Effector memory CD4-positive, alpha-beta T cell (primary cell): ENCODE data around the gene MS4A13.
"Not testable (repeated sequence)": the region's sequence is repeated elsewhere in the genome, so short reads cannot be mapped to it uniquely, and the experiment has no call there.

Experiments
- DNase-seq, 3 donors: peaks; one replicate each; pipeline ENCODE4 v3.0.0-alpha.2; 2020
- H3K27ac ChIP-seq: 2 replicates; pipeline ENCODE4 v1.7.0; 2013; ENCODE audit warnings: mild to moderate bottlenecking, low read length, moderate library complexity; ENCODE audit not compliant: insufficient read depth, poor library complexity, severe bottlenecking
- H3K27me3 ChIP-seq: replicated peaks from 2 replicates; pipeline ENCODE4 v1.7.0; 2013; ENCODE audit warnings: mild to moderate bottlenecking, low read length; ENCODE audit not compliant: insufficient read depth, control insufficient read depth, poor library complexity, severe bottlenecking
- H3K36me3 ChIP-seq: 2 replicates; pipeline ENCODE4 v1.7.0; 2013; ENCODE audit warnings: mild to moderate bottlenecking, low read length, moderate library complexity; ENCODE audit not compliant: control insufficient read depth, insufficient read depth
- H3K4me1 ChIP-seq: 2 replicates; pipeline ENCODE4 v1.7.0; 2013; ENCODE audit warnings: low read length, mild to moderate bottlenecking; ENCODE audit not compliant: control insufficient read depth, insufficient read depth, poor library complexity, severe bottlenecking
- H3K4me3 ChIP-seq: 2 replicates; pipeline ENCODE4 v1.7.0; 2013; ENCODE audit warnings: low read length, low read depth, mild to moderate bottlenecking; ENCODE audit not compliant: insufficient read depth, poor library complexity, severe bottlenecking
- H3K9me3 ChIP-seq: 2 replicates; pipeline ENCODE4 v1.7.0; 2013; ENCODE audit warnings: mild to moderate bottlenecking, low read length, moderate library complexity; ENCODE audit not compliant: control insufficient read depth

MS4A13 gene

DNA sequence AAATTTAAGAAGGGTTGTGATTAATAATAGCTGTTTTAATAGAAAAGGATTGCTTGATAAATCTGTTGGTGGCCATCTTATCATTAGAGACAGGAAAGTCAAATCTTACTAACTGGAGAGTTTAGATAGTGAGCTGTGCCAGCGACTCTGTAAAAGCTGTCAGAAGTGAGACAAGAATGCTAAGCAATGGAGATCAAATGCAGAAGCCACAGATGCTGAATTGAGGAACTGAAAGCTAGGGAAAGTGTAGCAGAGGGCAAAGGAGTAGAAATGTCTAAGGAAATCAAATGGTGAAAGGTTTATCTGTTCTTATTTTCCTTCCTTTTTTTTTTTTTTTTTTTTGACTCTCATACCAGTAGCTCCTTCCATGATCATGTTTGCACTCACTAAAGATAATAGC is 13.7 kb downstream of the MS4A13 start:
- DNase-seq: no peak
- H3K36me3 ChIP-seq: no peaks in the 10 kb centered on the region

DNA sequence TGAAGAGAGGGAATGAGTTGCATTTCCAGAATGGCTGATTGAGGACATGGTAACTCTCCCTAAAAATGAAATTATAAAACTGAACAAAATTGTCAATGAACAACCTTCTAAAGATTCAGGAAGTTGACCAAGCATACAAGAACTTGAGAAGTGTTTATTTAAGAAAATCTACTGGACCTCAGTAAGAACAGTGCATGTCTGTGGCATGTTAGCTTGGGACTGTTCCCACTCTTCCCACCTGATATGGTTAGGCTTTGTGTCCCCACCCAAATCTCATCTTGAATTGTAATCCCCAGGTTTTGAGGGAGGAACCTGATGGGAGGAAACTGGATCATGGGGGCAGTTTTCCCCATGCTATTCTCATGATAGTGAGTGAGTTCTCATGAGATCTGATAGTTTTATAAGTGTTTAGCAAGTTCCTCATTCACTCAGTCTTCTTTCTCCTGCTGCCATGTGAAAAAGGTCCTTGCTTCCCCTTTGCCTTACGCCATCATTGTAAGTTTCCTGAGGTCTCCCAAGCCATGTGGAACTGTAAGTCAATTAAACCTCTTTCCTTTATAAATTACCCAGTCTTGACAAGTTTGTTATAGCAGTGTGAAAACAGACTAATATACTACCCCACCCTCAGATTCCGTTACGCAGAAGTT is 15.4 kb downstream of the MS4A13 start:
- no peak overlapping the region for H3K27ac ChIP-seq
- no peaks in the 10 kb centered on the region for H3K36me3 ChIP-seq
- no peak for DNase-seq
- H3K4me1 ChIP-seq: no peaks in the 10 kb centered on the region
- H3K4me3 ChIP-seq: no peak overlapping the region
- H3K9me3 ChIP-seq: no peaks in the 10 kb centered on the region
- no peaks in the 10 kb centered on the region for H3K27me3 ChIP-seq

More for the DNA sequence above, 13.7 kb downstream of the MS4A13 start:
- Histone ChIP-seq H3K4me1 (no peaks in the 10 kb centered on the region), H3K27ac (no peak overlapping the region), H3K27me3 (no peaks in the 10 kb centered on the region), H3K4me3 (no peak overlapping the region), H3K9me3 (no peaks in the 10 kb centered on the region)

DNA sequence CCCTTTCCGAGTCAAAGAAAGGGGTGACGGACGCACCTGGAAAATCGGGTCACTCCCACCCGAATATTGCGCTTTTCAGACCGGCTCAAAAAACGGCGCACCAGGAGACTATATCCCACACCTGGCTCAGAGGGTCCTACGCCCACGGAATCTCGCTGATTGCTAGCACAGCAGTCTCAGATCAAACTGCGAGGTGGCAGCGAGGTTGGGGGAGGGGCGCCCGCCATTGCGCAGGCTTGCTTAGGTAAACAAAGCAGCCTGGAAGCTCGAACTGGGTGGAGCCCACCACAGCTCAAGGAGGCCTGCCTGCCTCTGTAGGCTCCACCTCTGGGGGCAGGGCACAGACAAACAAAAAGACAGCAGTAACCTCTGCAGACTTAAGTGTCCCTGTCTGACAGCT is 17.2 kb downstream of the MS4A13 start:
- H3K36me3 ChIP-seq, H3K27me3 ChIP-seq, DNase-seq, H3K4me3 ChIP-seq, H3K27ac ChIP-seq, H3K4me1 ChIP-seq, H3K9me3 ChIP-seq: not testable (repeated sequence)

DNA sequence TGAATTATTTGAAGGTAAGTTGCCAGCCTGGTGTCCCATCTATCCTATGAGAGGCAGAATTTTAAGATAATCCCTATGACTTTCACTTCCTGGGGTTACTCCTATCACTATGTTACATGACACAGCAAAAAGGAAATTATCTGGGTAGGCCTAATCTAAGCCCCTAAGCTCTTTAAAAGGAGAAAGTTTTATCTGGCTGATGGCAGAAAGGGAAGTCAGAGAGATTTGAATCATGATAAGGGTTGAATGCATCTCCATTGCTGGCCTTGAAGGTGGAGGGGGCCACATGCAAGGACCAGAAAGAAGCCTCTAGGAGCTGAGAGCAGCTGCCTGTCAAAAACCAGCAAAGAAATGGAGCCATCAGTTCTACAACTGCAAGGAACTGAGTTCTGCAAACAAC is 23.4 kb downstream of the MS4A13 start:
- DNase-seq, H3K36me3 ChIP-seq: not testable (repeated sequence)

DNA sequence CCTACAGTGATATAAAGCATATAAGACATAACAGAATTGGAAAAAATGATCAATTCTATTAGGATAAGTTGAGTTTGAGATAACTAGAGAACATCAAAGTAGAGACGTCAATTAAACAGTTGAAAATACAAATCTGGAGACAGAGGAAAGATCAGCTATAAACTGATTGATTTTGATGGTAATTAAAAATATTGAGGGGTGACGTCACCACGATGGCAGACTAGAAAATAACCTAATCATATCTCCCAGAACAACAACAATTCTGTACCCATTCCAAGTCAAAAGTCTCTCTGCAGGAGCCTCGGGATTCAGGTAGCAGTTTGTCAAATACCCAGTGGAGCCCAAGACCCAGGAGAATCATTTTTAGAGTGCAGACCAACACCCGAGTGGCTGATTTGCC is 28.9 kb downstream of the MS4A13 start:
- no peaks in the 10 kb centered on the region for H3K27me3 ChIP-seq
- no peaks in the 10 kb centered on the region for H3K4me1 ChIP-seq
- DNase-seq: no peak
- H3K9me3 ChIP-seq: no peaks in the 10 kb centered on the region
- H3K4me3 ChIP-seq: no peak overlapping the region
- H3K27ac ChIP-seq: no peak overlapping the region
- H3K36me3 ChIP-seq: no peaks in the 10 kb centered on the region

More for the DNA sequence above, 23.4 kb downstream of the MS4A13 start:
- H3K9me3 ChIP-seq, H3K27me3 ChIP-seq, H3K4me3 ChIP-seq, H3K27ac ChIP-seq, H3K4me1 ChIP-seq: not testable (repeated sequence)

DNA sequence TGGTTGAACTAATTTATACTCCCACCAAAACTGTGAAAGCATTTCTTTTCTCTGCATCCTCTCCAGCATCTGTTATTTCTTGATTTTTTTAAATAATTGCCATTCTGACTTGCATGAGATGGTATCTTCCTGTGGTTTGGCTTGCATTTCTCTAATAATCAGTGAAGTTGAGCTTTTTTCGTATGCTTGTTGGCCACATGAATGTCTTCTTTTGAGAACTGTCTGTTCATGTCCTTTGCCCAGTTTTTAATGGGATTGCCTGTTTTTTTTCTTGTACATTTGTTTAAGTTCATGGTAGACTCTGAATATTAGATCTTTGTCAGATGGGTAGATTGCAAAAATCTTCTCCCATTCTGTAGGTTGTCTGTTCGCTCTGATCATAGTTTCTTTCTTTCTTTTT is 46.1 kb downstream of the MS4A13 start:
- no peak overlapping the region for H3K4me3 ChIP-seq
- no peaks in the 10 kb centered on the region for H3K4me1 ChIP-seq
- H3K9me3 ChIP-seq: no peaks in the 10 kb centered on the region
- no peak overlapping the region for H3K27ac ChIP-seq
- H3K36me3 ChIP-seq: no peaks in the 10 kb centered on the region
- DNase-seq: no peak
- H3K27me3 ChIP-seq: no peaks in the 10 kb centered on the region

DNA sequence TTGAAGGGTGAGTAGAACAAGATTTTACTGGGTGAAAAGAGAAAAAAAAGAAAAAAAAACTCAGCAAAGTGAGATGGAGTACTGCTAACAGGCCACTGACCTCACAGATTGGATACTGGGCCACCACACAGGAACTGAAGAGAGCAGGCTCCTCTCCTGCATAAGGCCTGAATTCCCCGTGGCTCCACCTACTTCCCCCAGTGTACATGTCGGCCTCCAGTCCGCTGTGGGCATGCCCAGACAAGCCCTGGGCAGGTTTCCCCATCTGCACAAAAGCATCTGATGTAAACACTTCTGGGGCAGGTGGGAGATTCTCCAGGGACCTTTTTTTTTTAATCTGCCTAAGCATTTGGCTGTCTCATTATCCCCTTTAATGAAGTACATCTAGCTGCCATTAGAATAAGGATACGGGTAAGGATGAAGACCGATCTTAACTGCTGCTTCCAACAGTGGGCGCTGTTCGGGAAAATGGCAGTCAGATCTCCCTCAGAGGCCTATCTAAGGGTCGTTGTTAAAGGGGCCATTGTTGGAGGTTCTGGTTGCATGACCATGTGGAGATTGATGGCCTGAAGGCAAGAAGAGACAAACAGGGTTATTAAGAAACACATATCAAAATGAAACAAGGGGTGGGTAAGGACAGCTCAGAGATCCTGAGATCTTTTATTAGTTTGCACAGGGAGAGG is 48.5 kb downstream of the MS4A13 start:
- no peaks in the 10 kb centered on the region for H3K9me3 ChIP-seq
- H3K27me3 ChIP-seq: no peaks in the 10 kb centered on the region
- no peaks in the 10 kb centered on the region for H3K36me3 ChIP-seq
- H3K27ac ChIP-seq: no peak overlapping the region
- DNase-seq: no peak
- H3K4me3 ChIP-seq: no peak overlapping the region
- H3K4me1 ChIP-seq: no peaks in the 10 kb centered on the region

DNA sequence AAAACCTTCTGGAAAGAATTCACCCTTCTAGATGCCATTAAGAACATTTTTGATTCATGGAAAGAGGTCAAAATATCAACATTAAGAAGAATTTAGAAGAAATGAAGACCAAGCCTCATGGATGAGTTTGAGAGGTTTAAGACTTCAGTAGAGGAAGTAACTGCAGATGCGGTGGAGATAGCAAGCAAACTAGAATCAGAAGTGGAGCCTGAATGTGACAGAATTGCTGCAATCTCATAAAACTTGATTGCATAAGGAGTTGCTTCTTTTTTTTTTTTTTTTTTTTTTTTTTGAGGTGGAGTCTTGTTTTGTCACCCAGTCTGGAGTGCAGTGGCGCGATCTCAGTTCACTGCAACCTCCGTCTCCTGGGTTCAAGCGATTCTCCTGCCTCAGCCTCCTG is 51.6 kb downstream of the MS4A13 start:
- no peak overlapping the region for H3K27ac ChIP-seq
- no peak overlapping the region for H3K4me3 ChIP-seq
- H3K36me3 ChIP-seq: no peaks in the 10 kb centered on the region
- no peaks in the 10 kb centered on the region for H3K9me3 ChIP-seq
- H3K27me3 ChIP-seq: no peaks in the 10 kb centered on the region
- DNase-seq: no peak
- no peaks in the 10 kb centered on the region for H3K4me1 ChIP-seq

DNA sequence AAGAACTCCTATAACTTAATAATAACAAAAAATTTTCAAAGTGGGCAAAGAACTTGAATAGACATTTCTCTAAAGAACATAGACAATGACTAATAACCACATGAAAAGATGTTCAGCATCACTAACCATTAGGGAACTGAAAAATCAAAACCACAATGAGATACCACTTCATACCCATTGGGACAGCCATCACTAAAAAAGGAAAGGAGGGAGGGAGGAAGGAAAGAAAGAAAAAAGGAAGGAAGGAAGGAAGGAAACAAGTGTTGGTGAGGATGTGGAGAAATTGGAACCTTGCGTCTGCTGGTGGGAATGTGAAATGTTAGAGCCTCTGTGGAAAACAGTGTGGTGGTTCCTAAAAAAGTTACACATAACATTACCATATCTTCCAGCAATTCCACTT is 55.8 kb downstream of the MS4A13 start:
- Histone ChIP-seq H3K9me3 (no peaks in the 10 kb centered on the region), H3K27ac (no peak overlapping the region), H3K27me3 (no peaks in the 10 kb centered on the region), H3K4me1 (no peaks in the 10 kb centered on the region), H3K36me3 (no peaks in the 10 kb centered on the region), H3K4me3 (no peak overlapping the region)
- no peak for DNase-seq

DNA sequence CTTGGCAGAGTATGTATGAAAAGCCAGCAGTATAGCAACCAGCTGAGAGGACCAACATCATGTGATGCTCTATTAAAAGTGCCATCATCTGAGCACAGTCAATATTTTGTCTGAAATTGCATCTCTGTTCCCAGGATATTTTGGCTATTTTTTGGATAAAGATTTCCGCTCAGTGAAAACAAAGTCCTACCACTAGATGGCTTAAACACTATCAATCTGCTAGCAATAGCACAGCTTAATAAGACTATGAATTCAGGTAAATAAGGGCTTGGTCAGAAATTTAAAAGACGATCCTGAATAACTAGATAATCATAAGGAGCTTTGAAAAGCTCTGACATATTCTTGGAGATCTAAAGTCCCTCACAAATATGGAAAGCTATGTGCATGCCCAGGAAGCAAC is 74.4 kb downstream of the MS4A13 start:
- DNase-seq: no peak
- no peaks in the 10 kb centered on the region for H3K36me3 ChIP-seq

More for the DNA sequence above, 74.4 kb downstream of the MS4A13 start:
- no peaks in the 10 kb centered on the region for H3K27me3 ChIP-seq
- no peak overlapping the region for H3K4me3 ChIP-seq
- H3K9me3 ChIP-seq: no peaks in the 10 kb centered on the region
- no peak overlapping the region for H3K27ac ChIP-seq
- H3K4me1 ChIP-seq: no peaks in the 10 kb centered on the region
